Activated naive CD4-positive, alpha-beta T cell treated with anti-CD3 and anti-CD28 coated beads for 36 hours (primary cell): Measurements from ENCODE around the gene CNIH4. TPM values are rescaled to one million over a fixed set of nuclear protein-coding genes. Genes with fewer than 3 reads are reported as not detected.
"Not testable (repeated sequence)": the region's sequence is repeated elsewhere in the genome, so short reads cannot be mapped to it uniquely, and the experiment has no call there.

Source experiments
- CTCF ChIA-PET: fragments of 350-600 bp; sonication (Branson Sonifier 250); formaldehyde crosslinking; loops from one replicate; lab custom pipeline; 2021; ENCODE audit warnings: antibody characterized with exemption; lab: Charles Lee
- DNase-seq: peaks from one replicate; pipeline ENCODE4 v3.0.0-alpha.2; 2020
- H3K27ac Mint-ChIP-seq: one replicate; pipeline ENCODE4 v1.8.0; 2021; ENCODE audit warnings: mild to moderate bottlenecking, mixed read lengths
- H3K27me3 Mint-ChIP-seq: one replicate; pipeline ENCODE4 v1.8.0; 2021; ENCODE audit warnings: low read depth, mixed read lengths
- H3K36me3 Mint-ChIP-seq: one replicate; pipeline ENCODE4 v1.8.0; 2021; ENCODE audit warnings: low read depth, mixed read lengths
- H3K4me1 Mint-ChIP-seq: one replicate; pipeline ENCODE4 v1.8.0; 2021; ENCODE audit warnings: low read depth, mixed read lengths
- H3K4me3 Mint-ChIP-seq: one replicate; pipeline ENCODE4 v1.8.0; 2021; ENCODE audit warnings: mild to moderate bottlenecking, moderate library complexity, mixed read lengths
- H3K9me3 Mint-ChIP-seq: one replicate; pipeline ENCODE4 v1.8.0; 2021; ENCODE audit warnings: mixed read lengths
- intact Hi-C: fragments of 100-400 bp; cut with micrococcal nuclease; formaldehyde crosslinking; loops from one replicate; pipeline ENCODE4 v1.15.1; 2023
- total RNA-seq, 2 experiments: library from RNA; stranded (reverse); gene quantifications; one replicate each; pipeline ENCODE4 v1.2.3, GENCODE V29; 2021

CNIH4 gene
- total RNA-seq, 2 experiments from 2014 or later = 34.7 to 35.1 TPM

DNA sequence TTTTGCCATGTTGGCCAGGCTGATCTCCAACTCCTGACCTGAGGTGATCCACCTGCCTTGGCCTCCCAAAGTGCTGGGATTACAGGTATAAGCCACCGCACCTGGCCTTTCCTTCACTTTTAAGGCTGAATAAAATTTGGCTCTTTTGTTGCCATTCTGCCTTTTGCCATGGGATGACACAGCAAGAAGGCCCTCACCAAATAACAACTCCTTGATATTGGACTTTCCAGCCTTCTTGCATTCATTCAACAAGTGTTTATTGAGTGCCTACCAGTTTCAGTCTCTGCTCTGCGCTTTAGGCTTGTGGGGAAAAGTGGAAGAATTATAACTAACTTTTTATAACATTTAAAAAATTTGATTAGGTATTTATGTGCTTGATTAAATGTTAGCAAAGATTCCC is 24.9 kb upstream of the CNIH4 start:
- no peaks in the 10 kb centered on the region for H3K27me3 Mint-ChIP-seq
- H3K9me3 Mint-ChIP-seq = no peaks in the 10 kb centered on the region
- DNase-seq = no peak
- no peak overlapping the region for H3K27ac Mint-ChIP-seq
- no peaks in the 10 kb centered on the region for H3K36me3 Mint-ChIP-seq
- CTCF ChIA-PET = interaction anchor here (0.7 kb wide), 2 partner anchors 496 to 521 kb away, joined by 3 to 5 read pairs; no protein-coding TSS in a partner anchor
- peaks cover 37% of the 10 kb centered on the region for H3K4me1 Mint-ChIP-seq
- no peak overlapping the region for H3K4me3 Mint-ChIP-seq
- intact Hi-C loops = loop anchor here (2.0 to 10.0 kb wide), 4 partner anchors 51 to 1197 kb away; no protein-coding TSS in a partner anchor

DNA sequence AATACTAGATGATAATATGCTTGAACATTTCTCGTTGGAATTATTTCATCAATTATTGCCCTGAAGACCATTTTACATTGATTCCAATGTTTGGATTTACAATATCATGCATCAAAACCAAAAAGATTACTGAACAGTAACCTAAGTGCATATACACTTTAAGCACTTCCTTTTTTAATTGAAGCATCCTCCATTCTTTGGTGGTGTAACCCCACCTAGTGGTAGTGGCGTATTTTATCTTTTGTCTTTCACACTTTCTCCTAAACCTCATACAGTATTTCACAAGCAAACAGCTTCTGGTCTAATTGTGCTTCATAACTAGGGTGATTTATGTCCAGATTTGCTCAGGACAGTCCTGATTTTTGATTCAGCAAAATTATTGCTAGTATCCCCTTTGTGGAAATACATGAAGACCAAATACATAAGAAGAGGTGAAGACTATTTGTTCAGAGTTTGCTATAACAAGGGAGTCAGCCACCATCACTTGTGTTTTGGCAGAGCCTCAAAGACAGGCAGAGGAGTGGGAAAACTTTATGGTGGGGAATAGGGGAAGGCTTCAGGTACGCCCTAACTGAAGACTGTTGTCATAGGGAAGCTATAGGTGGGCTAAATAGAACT is 23.3 kb upstream of the CNIH4 start:
- H3K4me3 Mint-ChIP-seq = no peak overlapping the region
- H3K27ac Mint-ChIP-seq = no peak overlapping the region
- CTCF ChIA-PET = interaction anchor here (0.7 to 2.1 kb wide), 10 partner anchors 11 to 638 kb away, joined by 3 to 21 read pairs (median 3); partner anchors contain the start of gene FBXO28
- DNase-seq = peak; percentile 52
- H3K9me3 Mint-ChIP-seq = no peaks in the 10 kb centered on the region
- H3K36me3 Mint-ChIP-seq = no peaks in the 10 kb centered on the region
- intact Hi-C loops = loop anchor here (1.0 to 10.0 kb wide), 6 partner anchors 49 to 1199 kb away; no protein-coding TSS in a partner anchor
- H3K4me1 Mint-ChIP-seq = peaks cover 24% of the 10 kb centered on the region
- no peaks in the 10 kb centered on the region for H3K27me3 Mint-ChIP-seq

DNA sequence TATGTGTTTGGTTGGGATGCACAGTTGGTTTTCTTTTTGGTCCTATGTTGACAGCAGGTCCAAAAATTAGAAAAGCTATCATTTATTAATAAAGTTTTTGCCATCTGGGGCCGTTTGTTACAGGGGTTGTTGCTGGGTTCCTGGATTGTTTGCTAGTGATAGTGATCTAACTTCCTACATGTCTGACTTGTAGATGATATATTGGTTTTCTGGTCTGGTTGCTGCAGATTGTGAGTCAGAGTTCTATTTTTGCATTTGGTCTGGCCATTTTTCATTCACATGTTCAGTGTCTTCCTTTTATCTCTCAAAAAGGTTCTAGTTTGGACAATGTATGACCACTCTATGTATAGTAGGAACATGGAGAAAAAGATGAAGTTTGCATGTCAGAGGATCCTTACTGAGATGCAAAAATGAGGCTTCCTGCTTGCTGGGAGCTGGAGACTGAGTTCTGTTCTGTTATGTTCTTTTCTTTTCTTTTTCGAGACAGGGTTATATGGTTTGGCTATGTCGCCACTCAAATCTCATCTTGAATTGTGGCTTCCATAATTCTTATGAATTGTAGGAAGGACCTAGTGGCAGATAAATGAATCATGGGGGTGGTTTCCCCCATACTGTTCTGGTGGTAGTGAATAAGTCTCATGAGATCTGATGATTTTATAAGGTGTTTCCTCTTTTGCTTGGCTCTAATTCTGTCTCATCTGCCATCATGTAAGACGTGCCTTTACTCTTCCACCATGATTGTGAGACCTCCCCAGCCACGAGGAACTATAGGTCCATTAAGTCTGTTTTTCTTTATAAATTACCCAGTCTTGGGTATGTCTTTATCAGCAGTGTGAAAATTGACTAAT is 22.5 kb upstream of the CNIH4 start:
- no peaks in the 10 kb centered on the region for H3K27me3 Mint-ChIP-seq
- intact Hi-C loops = loop anchor here (1.0 to 10.0 kb wide), 6 partner anchors 49 to 1199 kb away; no protein-coding TSS in a partner anchor
- peaks cover 20% of the 10 kb centered on the region for H3K4me1 Mint-ChIP-seq
- no peak for DNase-seq
- H3K36me3 Mint-ChIP-seq = no peaks in the 10 kb centered on the region
- CTCF ChIA-PET = interaction anchor here (0.7 to 2.1 kb wide), 11 partner anchors 11 to 638 kb away, joined by 3 to 21 read pairs (median 3); partner anchors contain the start of gene FBXO28
- H3K4me3 Mint-ChIP-seq = no peak overlapping the region
- no peaks in the 10 kb centered on the region for H3K9me3 Mint-ChIP-seq
- peak overlapping the region; percentile 47 for H3K27ac Mint-ChIP-seq

DNA sequence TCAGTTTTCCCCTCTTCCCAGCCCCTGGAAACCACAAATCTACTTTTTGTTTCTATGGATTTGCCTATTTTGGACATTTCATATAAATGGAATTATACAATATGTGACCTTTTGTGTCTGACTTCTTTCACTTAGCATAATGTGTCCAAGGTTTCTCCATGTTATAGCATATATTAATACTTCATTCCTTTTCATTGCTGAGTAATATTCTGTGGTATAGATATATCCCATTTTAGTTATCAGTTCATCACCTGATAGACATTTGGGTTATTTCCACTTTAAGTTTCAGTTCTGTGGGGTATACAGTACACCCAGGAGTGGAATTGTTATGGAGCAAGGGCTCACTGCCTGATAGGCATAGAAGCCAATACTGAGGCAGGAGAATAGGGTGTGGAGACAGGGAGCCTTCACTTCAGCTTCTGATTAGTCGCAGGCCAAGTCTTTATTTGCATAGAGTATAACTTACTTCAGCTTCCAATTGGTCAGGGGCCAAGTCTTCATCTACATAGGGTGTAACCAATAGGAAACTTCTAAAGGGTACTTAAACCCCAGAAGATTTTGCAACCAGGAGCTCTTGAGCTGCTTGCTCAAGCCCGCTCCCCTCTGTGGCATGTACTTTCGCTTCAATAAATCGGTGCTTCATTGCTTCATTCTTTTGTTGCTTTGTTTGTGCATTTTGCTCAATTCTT is 18.4 kb upstream of the CNIH4 start:
- Mint-ChIP-seq H3K4me1 (peaks cover 14% of the 10 kb centered on the region), H3K27me3 (no peaks in the 10 kb centered on the region), H3K36me3 (no peaks in the 10 kb centered on the region), H3K27ac (no peak overlapping the region), H3K4me3 (no peak overlapping the region), H3K9me3 (peaks cover 8% of the 10 kb centered on the region)
- no peak for DNase-seq
- CTCF ChIA-PET = interaction anchor here (1.1 kb wide), 1 partner anchor 122 kb away, joined by 3 read pairs; no protein-coding TSS in a partner anchor
- intact Hi-C loops = loop anchor here (10.0 kb wide), 1 partner anchor 1203 kb away; no protein-coding TSS in a partner anchor

DNA sequence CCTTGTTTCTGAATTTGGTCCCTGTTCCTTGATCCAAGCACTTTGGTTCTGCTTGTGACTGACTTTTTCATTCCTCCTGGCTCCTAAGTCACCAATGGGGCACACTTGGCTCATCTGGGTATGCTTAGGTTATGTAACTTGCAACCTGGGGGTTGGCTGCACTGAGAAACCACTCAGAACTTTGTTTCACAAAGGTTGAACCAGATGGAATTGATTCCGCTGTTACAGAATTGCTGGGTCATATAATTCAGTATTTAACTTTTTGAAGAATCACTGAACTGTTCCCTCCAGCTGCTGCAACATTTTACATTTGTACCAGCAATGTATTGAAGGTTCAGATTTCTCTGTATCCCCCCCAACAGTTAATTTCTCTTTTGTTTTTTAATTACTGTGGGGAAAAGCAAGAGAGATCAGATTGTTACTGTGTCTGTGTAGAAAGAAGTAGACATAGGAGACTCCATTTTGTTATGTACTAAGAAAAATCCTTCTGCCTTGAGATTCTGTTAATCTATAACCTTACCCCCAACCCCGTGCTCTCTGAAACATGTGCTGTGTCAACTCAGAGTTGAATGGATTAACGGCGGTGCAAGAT is 17.1 kb upstream of the CNIH4 start:
- CTCF ChIA-PET = interaction anchor here (1.1 kb wide), 1 partner anchor 120 kb away, joined by 3 read pairs; no protein-coding TSS in a partner anchor
- H3K27ac Mint-ChIP-seq = no peak overlapping the region
- no peak for DNase-seq
- H3K4me1 Mint-ChIP-seq = peaks cover 3% of the 10 kb centered on the region
- H3K9me3 Mint-ChIP-seq = peaks cover 15% of the 10 kb centered on the region
- peaks cover 3% of the 10 kb centered on the region for H3K36me3 Mint-ChIP-seq
- H3K4me3 Mint-ChIP-seq = no peak overlapping the region
- intact Hi-C loops = loop anchor here (10.0 kb wide), 1 partner anchor 1205 kb away; no protein-coding TSS in a partner anchor
- H3K27me3 Mint-ChIP-seq = no peaks in the 10 kb centered on the region

DNA sequence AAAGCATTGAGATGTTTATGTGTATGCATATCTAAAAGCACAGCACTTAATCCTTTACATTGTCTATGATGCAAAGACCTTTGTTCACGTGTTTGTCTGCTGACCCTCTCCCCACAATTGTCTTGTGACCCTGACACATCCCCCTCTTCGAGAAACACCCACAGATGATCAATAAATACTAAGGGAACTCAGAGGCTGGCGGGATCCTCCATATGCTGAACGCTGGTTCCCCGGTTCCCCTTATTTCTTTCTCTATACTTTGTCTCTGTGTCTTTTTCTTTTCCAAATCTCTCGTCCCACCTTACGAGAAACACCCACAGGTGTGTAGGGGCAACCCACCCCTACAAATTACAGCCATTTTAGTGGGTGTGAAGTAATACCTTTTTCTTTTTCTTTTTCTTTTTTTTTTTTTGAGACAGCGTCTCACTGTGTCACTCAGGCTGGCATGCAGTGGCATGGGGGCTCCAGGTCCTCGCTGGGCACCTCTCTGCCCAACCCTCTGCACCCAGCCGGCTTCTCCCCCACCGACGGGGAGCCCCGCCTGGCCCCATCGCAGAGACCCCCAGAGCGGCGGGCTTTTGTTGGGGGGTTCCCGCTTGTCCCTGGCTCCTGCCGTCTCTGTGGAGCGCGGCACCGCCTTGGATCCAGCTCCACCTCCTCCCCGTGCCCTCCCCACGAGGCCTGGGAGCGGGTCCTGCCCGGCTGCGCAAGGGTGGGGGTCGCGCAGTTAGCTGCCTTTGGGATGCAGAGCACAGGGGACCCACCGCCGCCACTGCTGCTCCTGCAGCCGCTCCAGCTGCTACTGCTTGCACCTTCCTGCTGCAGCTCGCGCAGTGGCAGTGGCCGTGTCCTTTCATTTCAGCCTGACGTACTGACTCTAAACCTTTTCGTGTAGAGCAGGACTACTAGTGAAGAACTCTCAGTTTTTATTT is 16.0 kb upstream of the CNIH4 start:
- H3K27me3 Mint-ChIP-seq, H3K4me1 Mint-ChIP-seq, H3K36me3 Mint-ChIP-seq, H3K27ac Mint-ChIP-seq, CTCF ChIA-PET: not testable (repeated sequence)
- peaks cover 15% of the 10 kb centered on the region for H3K9me3 Mint-ChIP-seq
- H3K4me3 Mint-ChIP-seq = peak overlapping the region; percentile 72
- peak; percentile 62 for DNase-seq
- intact Hi-C loops = loop anchor here (1.0 kb wide), 1 partner anchor 16 kb away; the partner anchor contains the start of gene CNIH4

DNA sequence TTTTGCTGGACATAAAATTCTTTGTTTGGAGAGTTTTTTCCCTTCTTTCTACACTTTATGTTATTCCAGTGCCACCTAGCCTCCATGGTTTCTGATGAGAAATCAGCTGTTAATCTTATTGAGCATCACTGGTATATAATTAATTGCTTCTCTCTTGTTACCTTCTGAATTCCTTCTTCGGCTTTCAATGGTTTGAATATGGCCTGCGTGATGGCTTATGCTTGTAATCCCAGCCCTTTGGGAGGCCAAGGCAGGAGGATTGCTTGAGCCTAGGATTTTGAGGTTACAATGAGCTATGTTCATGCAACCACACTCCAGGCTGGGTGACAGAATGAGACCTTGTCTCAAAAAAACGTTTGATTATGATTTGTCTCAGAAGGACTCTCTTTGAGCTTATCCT is 13.0 kb upstream of the CNIH4 start:
- peaks cover 15% of the 10 kb centered on the region for H3K9me3 Mint-ChIP-seq
- intact Hi-C loops = loop anchor here (2.0 kb wide), 1 partner anchor 33 kb away; no protein-coding TSS in a partner anchor
- H3K4me1 Mint-ChIP-seq = peaks cover 13% of the 10 kb centered on the region
- no peak overlapping the region for H3K4me3 Mint-ChIP-seq
- no peak overlapping the region for H3K27ac Mint-ChIP-seq
- CTCF ChIA-PET = interaction anchor here (0.7 kb wide), 1 partner anchor 64 kb away, joined by 3 read pairs; no protein-coding TSS in a partner anchor
- H3K27me3 Mint-ChIP-seq = no peaks in the 10 kb centered on the region
- H3K36me3 Mint-ChIP-seq = peaks cover 3% of the 10 kb centered on the region
- DNase-seq = no peak

DNA sequence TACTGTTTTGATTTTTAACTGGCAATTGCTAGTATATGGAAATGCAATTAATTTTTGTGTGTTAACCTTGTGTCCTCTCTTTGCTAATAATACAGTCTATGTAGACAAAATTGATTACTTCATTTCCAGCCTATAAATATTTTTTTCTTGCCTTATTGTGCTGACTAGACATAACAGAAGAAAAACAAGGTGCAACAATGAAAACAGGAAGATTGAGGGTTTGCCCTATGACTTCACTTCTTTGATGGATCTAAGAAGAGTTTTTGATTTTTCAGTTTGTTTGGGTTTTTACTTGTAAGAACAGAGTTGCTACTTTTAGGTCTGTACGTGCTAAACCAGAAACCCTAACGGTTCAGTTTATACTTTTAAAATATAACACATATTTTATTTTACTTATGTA is 8.5 kb upstream of the CNIH4 start:
- H3K4me1 Mint-ChIP-seq = peaks cover 14% of the 10 kb centered on the region
- H3K9me3 Mint-ChIP-seq = peaks cover 8% of the 10 kb centered on the region
- DNase-seq = no peak
- intact Hi-C loops = no loop called here
- H3K27ac Mint-ChIP-seq = no peak overlapping the region
- CTCF ChIA-PET = no interaction called here
- H3K4me3 Mint-ChIP-seq = no peak overlapping the region
- peaks cover 3% of the 10 kb centered on the region for H3K36me3 Mint-ChIP-seq
- H3K27me3 Mint-ChIP-seq = no peaks in the 10 kb centered on the region

DNA sequence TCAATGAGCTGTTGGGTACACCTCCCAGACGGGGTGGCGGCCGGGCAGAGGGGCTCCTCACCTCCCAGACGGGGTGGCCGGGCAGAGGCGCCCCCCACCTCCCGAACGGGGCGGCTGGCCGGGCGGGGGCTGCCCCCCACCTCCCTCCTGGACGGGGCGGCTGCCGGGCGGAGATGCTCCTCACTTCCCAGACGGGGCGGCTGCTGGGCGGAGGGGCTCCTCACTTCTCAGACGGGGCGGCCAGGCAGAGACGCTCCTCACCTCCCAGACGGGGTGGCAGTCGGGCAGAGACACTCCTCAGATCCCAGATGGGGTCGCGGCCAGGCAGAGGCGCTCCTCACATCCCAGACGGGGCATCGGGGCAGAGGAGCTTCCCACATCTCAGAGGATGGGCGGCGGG is 7.0 kb upstream of the CNIH4 start:
- H3K27me3 Mint-ChIP-seq, H3K4me3 Mint-ChIP-seq, H3K36me3 Mint-ChIP-seq, H3K9me3 Mint-ChIP-seq, intact Hi-C loops, CTCF ChIA-PET, DNase-seq: not testable (repeated sequence)
- Mint-ChIP-seq H3K4me1 (peaks cover 14% of the 10 kb centered on the region), H3K27ac (peak overlapping the region; percentile 50)

DNA sequence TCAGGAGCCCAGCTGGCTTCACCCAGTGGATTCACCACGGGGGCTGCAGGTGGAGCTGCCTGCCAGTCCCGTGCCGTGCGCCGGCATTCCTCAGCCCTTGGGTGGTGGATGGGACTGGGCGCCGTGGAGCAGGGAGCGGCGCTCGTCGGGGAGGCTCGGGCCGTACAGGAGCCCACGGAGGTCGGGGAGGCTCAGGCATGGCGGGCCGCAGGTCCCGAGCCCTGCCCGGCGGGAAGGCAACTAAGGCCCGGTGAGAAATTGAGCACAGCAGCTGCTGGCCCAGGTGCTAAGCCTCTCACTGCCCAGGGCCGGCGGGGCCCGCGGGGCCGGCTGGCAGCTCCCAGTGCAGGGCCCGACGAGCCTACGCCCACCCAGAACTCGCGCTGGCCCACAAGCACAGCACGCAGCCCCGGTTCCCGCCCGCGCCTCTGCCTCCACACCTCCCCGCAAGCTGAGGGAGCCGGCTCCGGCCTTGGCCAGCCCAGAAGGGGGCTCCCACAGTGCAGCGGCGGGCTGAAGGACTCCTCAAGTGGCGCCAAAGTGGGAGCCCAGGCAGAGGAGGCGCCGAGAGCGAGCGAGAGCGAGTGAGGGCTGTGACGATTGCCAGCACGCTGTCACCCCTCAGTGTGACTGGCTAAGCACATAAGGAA is 4.1 kb upstream of the CNIH4 start:
- H3K36me3 Mint-ChIP-seq, H3K4me3 Mint-ChIP-seq, H3K9me3 Mint-ChIP-seq, intact Hi-C loops, H3K27ac Mint-ChIP-seq, H3K27me3 Mint-ChIP-seq, DNase-seq: not testable (repeated sequence)
- CTCF ChIA-PET = interaction anchor here (0.6 to 1.7 kb wide), 3 partner anchors 18 to 720 kb away, joined by 3 to 4 read pairs (median 3); partner anchors contain the start of gene NVL
- H3K4me1 Mint-ChIP-seq = peaks cover 16% of the 10 kb centered on the region
